Fibroblast of villous mesenchyme (primary cell): ENCODE measurements around the gene TAGAP. TPM values are rescaled to one million over a fixed set of nuclear protein-coding genes. Genes with fewer than 3 reads are reported as not detected.

Experiments
- DNase-seq: peaks from one replicate; pipeline ENCODE4 v3.0.0-alpha.2; 2010; ENCODE audit warnings: low read depth
- H3K4me3 ChIP-seq: 2 replicates; pipeline ENCODE4 v1.5.1; 2011; ENCODE audit warnings: low read depth, mild to moderate bottlenecking, low read length
- total RNA-seq: library from RNA; depleted of rRNA; stranded (reverse); fragments of >200 nt; gene quantifications from 2 replicates; pipeline ENCODE4 v1.2.3, GENCODE V29; 2012
- TF ChIP-seq, protein P1 (sequence below): IDR thresholded peaks from 2 replicates; pipeline ENCODE4 v1.5.1; 2012; ENCODE audit warnings: low read depth, mild to moderate bottlenecking, low read length; ENCODE audit not compliant: insufficient read depth

Gene TAGAP
- total RNA-seq, 1 donor = not detected

DNA sequence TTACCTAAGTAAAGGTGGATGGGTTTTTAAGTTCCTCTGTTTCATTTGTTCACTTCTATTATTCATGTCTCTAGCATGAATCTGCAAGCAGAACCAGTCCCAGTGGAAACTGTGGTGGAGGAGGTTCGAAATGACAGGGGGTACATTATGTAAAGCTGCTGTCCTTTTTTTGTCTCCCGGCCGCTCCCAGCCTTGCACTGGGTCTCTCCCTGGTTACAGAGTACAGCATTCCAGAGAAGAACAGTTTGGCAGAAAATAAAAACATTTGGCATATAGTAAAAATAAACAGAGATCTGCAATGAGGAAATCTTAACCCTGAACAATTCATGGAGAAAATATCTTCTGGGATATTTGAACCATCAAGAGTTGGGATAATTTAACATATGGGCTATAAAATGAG lies 34.6 kb upstream of the TAGAP start:
- no peak overlapping the region for H3K4me3 ChIP-seq
- no peak for DNase-seq
- TF ChIP-seq, protein P1, sequence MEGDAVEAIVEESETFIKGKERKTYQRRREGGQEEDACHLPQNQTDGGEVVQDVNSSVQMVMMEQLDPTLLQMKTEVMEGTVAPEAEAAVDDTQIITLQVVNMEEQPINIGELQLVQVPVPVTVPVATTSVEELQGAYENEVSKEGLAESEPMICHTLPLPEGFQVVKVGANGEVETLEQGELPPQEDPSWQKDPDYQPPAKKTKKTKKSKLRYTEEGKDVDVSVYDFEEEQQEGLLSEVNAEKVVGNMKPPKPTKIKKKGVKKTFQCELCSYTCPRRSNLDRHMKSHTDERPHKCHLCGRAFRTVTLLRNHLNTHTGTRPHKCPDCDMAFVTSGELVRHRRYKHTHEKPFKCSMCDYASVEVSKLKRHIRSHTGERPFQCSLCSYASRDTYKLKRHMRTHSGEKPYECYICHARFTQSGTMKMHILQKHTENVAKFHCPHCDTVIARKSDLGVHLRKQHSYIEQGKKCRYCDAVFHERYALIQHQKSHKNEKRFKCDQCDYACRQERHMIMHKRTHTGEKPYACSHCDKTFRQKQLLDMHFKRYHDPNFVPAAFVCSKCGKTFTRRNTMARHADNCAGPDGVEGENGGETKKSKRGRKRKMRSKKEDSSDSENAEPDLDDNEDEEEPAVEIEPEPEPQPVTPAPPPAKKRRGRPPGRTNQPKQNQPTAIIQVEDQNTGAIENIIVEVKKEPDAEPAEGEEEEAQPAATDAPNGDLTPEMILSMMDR = no peak

DNA sequence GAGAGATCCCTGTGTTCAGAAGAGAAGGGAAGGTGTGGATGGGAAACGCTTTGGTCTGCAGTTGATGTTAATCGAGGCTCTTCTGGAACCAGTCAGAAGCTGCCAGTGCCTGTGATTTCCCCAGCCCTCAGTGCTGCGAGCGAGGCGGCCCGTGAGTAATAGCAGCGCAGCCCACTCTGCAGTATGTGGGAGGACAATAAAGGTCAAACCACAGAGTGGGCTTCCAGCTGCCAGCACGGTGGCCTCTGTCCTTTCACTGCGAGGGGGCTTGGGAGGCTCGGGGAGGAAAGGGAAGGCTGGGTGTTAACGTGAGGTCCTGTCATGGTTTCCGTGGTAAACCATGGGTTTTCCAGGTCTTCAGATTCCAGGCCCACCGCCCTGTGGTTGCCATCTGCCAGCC lies 32.3 kb upstream of the TAGAP start:
- no peak for DNase-seq
- H3K4me3 ChIP-seq = no peak overlapping the region
- TF ChIP-seq, protein P1 = no peak

DNA sequence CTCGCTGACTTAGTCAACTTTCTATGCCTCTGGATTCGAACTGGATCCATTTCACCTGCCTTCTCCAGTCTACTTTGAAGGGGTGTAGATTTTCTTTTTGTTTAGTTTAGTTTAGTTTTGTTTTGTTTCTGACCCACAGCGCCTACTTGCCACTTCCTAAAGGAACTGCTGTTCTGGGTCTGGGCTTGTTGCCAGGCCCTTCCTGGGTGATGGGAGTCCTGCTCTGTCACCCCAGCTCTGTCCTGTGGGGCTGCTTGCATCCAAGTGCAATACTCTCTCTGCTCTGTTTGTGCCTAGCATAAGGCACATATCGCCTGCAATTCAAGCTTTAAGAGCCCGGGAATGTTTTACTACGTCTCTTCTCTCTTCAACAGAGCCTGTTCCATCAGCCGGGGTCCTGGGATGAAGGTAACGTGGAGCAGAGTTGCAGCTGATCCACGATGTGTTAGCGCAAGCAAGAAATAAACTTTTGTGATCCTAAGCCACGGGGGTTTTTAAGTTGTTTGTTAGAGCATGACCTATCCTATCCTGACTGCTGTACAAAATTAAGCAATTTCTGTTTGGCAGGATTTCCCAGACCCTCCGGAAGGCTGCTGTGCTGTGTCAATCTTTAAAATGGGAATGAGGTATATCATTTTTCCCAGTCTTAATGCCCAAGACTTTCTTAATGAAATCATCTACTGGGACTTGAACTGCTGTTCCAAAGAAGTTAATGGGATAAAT lies 30.9 kb upstream of the TAGAP start:
- H3K4me3 ChIP-seq = no peak overlapping the region
- no peak for DNase-seq
- TF ChIP-seq, protein P1 = no peak

DNA sequence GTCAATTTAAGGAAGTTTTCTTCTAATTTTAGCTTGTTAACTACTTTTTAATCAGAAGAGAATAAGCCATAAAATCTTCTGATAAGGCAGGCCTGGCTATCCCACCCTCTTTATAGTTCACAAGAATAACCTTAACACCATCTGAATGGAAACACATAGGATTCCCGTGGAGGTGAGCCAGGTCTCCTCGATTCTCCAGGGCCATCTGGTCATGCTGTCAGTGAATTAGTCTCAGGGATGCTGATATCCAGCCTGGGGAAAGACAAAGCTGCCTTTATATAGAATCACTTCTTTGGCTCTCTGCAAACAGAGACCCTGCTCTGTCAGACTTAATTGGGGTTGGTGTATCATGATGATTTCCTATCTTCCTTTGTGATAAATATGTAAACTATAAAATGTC lies 30.1 kb upstream of the TAGAP start:
- DNase-seq = no peak
- no peak overlapping the region for H3K4me3 ChIP-seq
- TF ChIP-seq, protein P1 = no peak

DNA sequence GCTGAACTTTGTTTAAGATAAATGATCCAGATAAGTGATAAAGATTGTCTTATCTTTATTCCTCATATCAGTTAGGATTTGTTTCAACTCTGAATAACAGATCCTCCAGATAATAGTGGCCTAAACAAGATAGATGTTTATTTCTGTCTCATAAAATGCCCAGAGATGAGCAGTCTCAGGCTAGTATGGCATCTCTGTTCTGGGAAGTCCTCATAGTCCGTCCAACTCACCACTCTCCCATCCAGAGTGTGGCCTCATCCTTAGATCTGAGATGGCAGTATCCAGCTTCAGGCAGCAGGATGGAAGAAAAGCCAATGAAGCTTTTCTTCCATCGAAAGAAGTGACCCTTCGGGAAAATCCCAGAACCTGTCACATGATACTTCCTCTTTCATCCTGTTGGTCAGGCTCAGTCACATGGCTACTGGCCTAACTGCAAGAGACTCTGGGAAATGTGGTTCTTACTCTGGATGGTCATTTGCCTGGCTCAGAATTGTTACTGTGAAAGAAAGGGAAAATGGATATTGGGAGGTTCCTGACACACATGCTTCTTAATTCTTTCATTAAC lies 29.4 kb upstream of the TAGAP start:
- peak; percentile 49 for DNase-seq
- H3K4me3 ChIP-seq = no peak overlapping the region

DNA sequence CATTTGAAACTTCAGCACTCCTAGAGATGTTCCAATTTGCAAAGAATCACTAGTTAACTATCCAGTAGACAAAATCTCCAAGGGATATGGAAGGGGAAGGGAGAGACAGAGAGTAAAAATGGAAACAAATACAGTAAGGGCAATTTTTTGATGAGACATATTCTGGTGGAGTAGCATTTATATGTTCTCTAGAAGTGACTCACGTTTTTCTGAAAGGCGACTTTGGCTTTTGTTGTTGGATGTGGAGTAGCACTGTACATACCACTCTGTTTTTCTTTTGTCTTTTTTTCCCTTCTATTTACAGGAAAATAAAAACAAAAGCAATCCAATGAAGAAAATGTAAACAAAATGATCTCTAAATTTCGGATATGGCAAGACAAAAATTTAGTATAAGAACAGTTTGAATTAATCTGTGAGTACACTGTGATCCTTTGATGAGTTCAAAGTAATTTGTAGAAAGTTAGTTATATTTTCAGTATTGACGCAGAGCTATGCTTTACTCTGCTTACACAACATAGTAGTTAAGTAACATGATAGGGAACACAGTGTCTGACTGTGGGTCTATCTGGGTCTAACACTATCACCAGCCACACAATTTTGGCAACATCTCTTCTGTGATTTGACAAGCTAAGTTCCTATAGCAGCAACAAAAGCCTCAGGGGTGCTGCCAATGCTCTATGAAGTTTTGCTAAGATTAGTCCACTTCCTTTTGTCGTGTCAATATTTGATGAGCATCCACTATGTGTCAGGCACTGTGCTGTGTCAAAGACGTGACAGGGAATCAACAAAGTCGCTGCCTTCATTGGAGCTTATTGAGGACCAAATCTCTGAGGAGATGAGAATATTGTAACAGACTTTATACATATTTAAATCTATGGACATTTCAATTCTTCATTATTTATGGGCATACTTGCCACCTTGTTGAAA lies 27.3 kb upstream of the TAGAP start:
- DNase-seq = no peak
- no peak overlapping the region for H3K4me3 ChIP-seq
- TF ChIP-seq, protein P1 = no peak

More for the DNA sequence above, 29.4 kb upstream of the TAGAP start:
- TF ChIP-seq, protein P1 = no peak
